Caco-2 (cell line): Measurements from ENCODE around the gene MFN1. TPM values are rescaled to one million over a fixed set of nuclear protein-coding genes. Genes with fewer than 3 reads are reported as not detected.
A peak's percentile ranks its signal among the peaks of the same experiment; 100 is the strongest.

Source experiments
- Bru-seq: library from RNA; stranded (reverse); fragments of 400-500 nt; gene quantifications from one replicate; lab custom pipeline; 2021; lab: Mats Ljungman, UMichigan
- BruChase-seq, 2 experiments: library from RNA; stranded (reverse); fragments of 400-500 nt; gene quantifications; one replicate each; lab custom pipeline; 2021; lab: Mats Ljungman, UMichigan
- BruUV-seq: library from RNA; stranded (reverse); fragments of 400-500 nt; replicated peaks from 2 replicates; lab custom pipeline; 2021; lab: Mats Ljungman, UMichigan
- CTCF ChIA-PET: fragments of 300-600 bp; sonication (Branson Sonifier 250); formaldehyde crosslinking; loops from one replicate; lab custom pipeline; 2022; ENCODE audit warnings: antibody characterized with exemption; lab: Charles Lee
- POLR2A ChIA-PET: fragments of 300-600 bp; sonication (Branson Sonifier 250); formaldehyde crosslinking; loops from one replicate; lab custom pipeline; 2022; ENCODE audit warnings: antibody characterized with exemption; lab: Charles Lee
- DNase-seq, 2 experiments: peaks; one replicate each; pipeline versions ENCODE4 v3.0.0 to v3.0.0-alpha.2; 2020 to 2022
- H3K27me3 ChIP-seq: replicated peaks from 2 replicates; pipeline ENCODE4 v1.6.0; 2011; ENCODE audit warnings: low read length; ENCODE audit not compliant: control insufficient read depth, insufficient read depth
- H3K36me3 ChIP-seq: 2 replicates; pipeline ENCODE4 v1.5.1; 2011; ENCODE audit warnings: low read length; ENCODE audit not compliant: control insufficient read depth, insufficient read depth
- H3K4me1 ChIP-seq: fragments of 250-450 bp; sonication (Bioruptor Pico); 2 replicates; pipeline ENCODE4 v1.5.1; 2020; ENCODE audit warnings: mild to moderate bottlenecking
- H3K4me3 ChIP-seq: 2 replicates; pipeline ENCODE4 v1.5.1; 2011; ENCODE audit warnings: low read depth, mild to moderate bottlenecking, control low read depth, low read length
- H3K9me3 ChIP-seq: fragments of 250-450 bp; sonication (Bioruptor Pico); 2 replicates; pipeline ENCODE4 v1.5.1; 2020; ENCODE audit warnings: mild to moderate bottlenecking, moderate library complexity
- H3K27ac Mint-ChIP-seq: one replicate; pipeline ENCODE4 v1.8.0; 2022; ENCODE audit warnings: mixed read lengths; ENCODE audit not compliant: unreplicated experiment
- H3K27me3 Mint-ChIP-seq: one replicate; pipeline ENCODE4 v1.8.0; 2022; ENCODE audit warnings: mixed read lengths; ENCODE audit not compliant: insufficient read depth, unreplicated experiment
- H3K36me3 Mint-ChIP-seq: one replicate; pipeline ENCODE4 v1.8.0; 2022; ENCODE audit warnings: mild to moderate bottlenecking, mixed read lengths; ENCODE audit not compliant: insufficient read depth, unreplicated experiment
- H3K4me1 Mint-ChIP-seq: one replicate; pipeline ENCODE4 v1.8.0; 2022; ENCODE audit warnings: low read depth, mixed read lengths; ENCODE audit not compliant: unreplicated experiment
- H3K4me3 Mint-ChIP-seq: one replicate; pipeline ENCODE4 v1.8.0; 2022; ENCODE audit warnings: mild to moderate bottlenecking, moderate library complexity, mixed read lengths; ENCODE audit not compliant: unreplicated experiment
- H3K9me3 Mint-ChIP-seq: one replicate; pipeline ENCODE4 v1.8.0; 2022; ENCODE audit warnings: mixed read lengths; ENCODE audit not compliant: unreplicated experiment
- CTCF ChIP-seq, 2 experiments: fragments of 200-600 bp in 1 of 2; IDR thresholded peaks; 1 replicate in 1 of 2; 2 replicates in 1 of 2; pipeline versions ENCODE4 v1.5.1 to v1.8.0; 2011 to 2022; ENCODE audit warnings: antibody characterized with exemption in 1 of 2, control low read depth in 1 of 2, inconsistent platforms in 1 of 2, low read depth in 1 of 2, low read length in 1 of 2, mild to moderate bottlenecking in 1 of 2, moderate library complexity in 1 of 2; ENCODE audit not compliant: insufficient read depth in 1 of 2, severe bottlenecking in 1 of 2, unreplicated experiment in 1 of 2
- intact Hi-C: fragments of 100-400 bp; cut with micrococcal nuclease; formaldehyde crosslinking; loops from one replicate; pipeline ENCODE4 v1.10.0; 2022; ENCODE audit not compliant: unreplicated experiment
- long read RNA-seq: library from polyadenylated mRNA; stranded (forward); transcript quantifications from one replicate; pipeline ENCODE4 v2.0.0, GENCODE V29; 2022
- total RNA-seq: library from RNA; stranded (reverse); gene quantifications from 2 replicates; pipeline ENCODE4 v1.2.3, GENCODE V29; 2022

Gene MFN1
- total RNA-seq = 46.3 and 53.9 TPM in 2 replicates
- percentile 82 among the genes with signal in this experiment for Bru-seq, nascent RNA
- percentile 88 among the genes with signal in this experiment for BruChase-seq, experiment 1, labeled RNA remaining after a 2-hour chase
- BruChase-seq, experiment 2, labeled RNA remaining after a 6-hour chase = percentile 86 among the genes with signal in this experiment
- long read RNA-seq, full-length matches to known transcripts = 25 of 34 reads
- long read RNA-seq, partial matches to known transcripts = 1 of 34 reads
- long read RNA-seq, other reads (novel, unspliced or antisense) = 8 of 34 reads

GRCh38 chr3:179347345-179348194 lies at the start of gene MFN1:
Gene MFN1, plus strand, starts transcription at chr3:179347709. Its CDS starts 1,143 bp downstream, at chr3:179348852.
- H3K9me3 Mint-ChIP-seq = no peaks in the 10 kb centered on the region
- H3K9me3 ChIP-seq = no peaks in the 10 kb centered on the region
- H3K4me3 Mint-ChIP-seq = peak within 1 kb of the TSS; percentile 98
- ChIA-PET POLR2A (no interaction called here), CTCF (no interaction called here)
- no peaks in the 10 kb centered on the region for H3K36me3 ChIP-seq
- no peaks in the 10 kb centered on the region for H3K4me1 Mint-ChIP-seq
- BruUV-seq = no TSS peak
- H3K27me3 ChIP-seq = no peaks in the 10 kb centered on the region
- H3K4me1 ChIP-seq = peaks cover 10% of the 10 kb centered on the region
- intact Hi-C loops = loop anchor here (1.0 to 2.0 kb wide), 2 partner anchors 25 to 199 kb away; partner anchors contain the start of genes PIK3CA and ZNF639
- H3K4me3 ChIP-seq = peak within 1 kb of the TSS; percentile 62
- peak within 1 kb of the TSS; percentile 96 for H3K27ac Mint-ChIP-seq
- TF ChIP-seq CTCF (IDR thresholded peaks at IDR 0.05; ENCODE audit: insufficient read depth in 1 of 2, low read depth in 1 of 2, low read length in 1 of 2, severe bottlenecking in 1 of 2, unreplicated experiment in 1 of 2) = no peak
- H3K36me3 Mint-ChIP-seq = peaks cover 36% of the 10 kb centered on the region
- DNase-seq = peak; percentile 89 to 92
- no peaks in the 10 kb centered on the region for H3K27me3 Mint-ChIP-seq

GRCh38 chr3:179297971-179298725 lies 49.4 kb upstream of the MFN1 start:
- Mint-ChIP-seq H3K4me3 (no peak overlapping the region), H3K27ac (no peak overlapping the region), H3K9me3 (peaks cover 10% of the 10 kb centered on the region), H3K4me1 (peaks cover 9% of the 10 kb centered on the region), H3K36me3 (no peaks in the 10 kb centered on the region), H3K27me3 (no peaks in the 10 kb centered on the region)
- no peaks in the 10 kb centered on the region for H3K9me3 ChIP-seq
- H3K27me3 ChIP-seq = no peaks in the 10 kb centered on the region
- intact Hi-C loops = no loop called here
- ChIA-PET CTCF (no interaction called here), POLR2A (no interaction called here)
- no peak overlapping the region for H3K4me3 ChIP-seq
- no peak for TF ChIP-seq CTCF (IDR thresholded peaks at IDR 0.05; ENCODE audit: insufficient read depth in 1 of 2, low read depth in 1 of 2, low read length in 1 of 2, severe bottlenecking in 1 of 2, unreplicated experiment in 1 of 2)
- H3K4me1 ChIP-seq = 0 out of 2 replicates have a peak, but pooled peaks cover under 1% of the 10 kb centered on the region
- BruUV-seq = no TSS peak
- DNase-seq = no peak
- H3K36me3 ChIP-seq = no peaks in the 10 kb centered on the region

- no peak overlapping the region for H3K4me3 ChIP-seq
- no peaks in the 10 kb centered on the region for H3K27me3 ChIP-seq
- no peak overlapping the region for H3K27ac Mint-ChIP-seq
- H3K9me3 ChIP-seq = no peaks in the 10 kb centered on the region
- no peak for DNase-seq
- no peaks in the 10 kb centered on the region for H3K36me3 ChIP-seq
- no peaks in the 10 kb centered on the region for H3K4me1 ChIP-seq
- H3K27me3 Mint-ChIP-seq = no peaks in the 10 kb centered on the region
- intact Hi-C loops = no loop called here
- H3K9me3 Mint-ChIP-seq = peaks cover 10% of the 10 kb centered on the region
- POLR2A ChIA-PET = no interaction called here
- CTCF ChIA-PET = no interaction called here
- H3K36me3 Mint-ChIP-seq = no peaks in the 10 kb centered on the region
- H3K4me1 Mint-ChIP-seq = peaks cover 7% of the 10 kb centered on the region
- no peak for TF ChIP-seq CTCF (IDR thresholded peaks at IDR 0.05; ENCODE audit: insufficient read depth in 1 of 2, low read depth in 1 of 2, low read length in 1 of 2, severe bottlenecking in 1 of 2, unreplicated experiment in 1 of 2)
- H3K4me3 Mint-ChIP-seq = no peak overlapping the region
- no TSS peak for BruUV-seq
Observed at GRCh38 chr3:179299316-179299715, 48.2 kb upstream of the MFN1 start.
